GM23338 (cell line): Measurements from ENCODE around the gene CCDC170. TPM values are rescaled to one million over a fixed set of nuclear protein-coding genes. Genes with fewer than 3 reads are reported as not detected.

Source experiments
- ATAC-seq: fragments of 200-7000 bp; cut with Tn5 transposase; 3 replicates; pipeline ENCODE4 v1.9.1; 2020
- DNase-seq: peaks from one replicate; pipeline ENCODE4 v3.0.0-alpha.2; 2015; ENCODE audit warnings: low spot score
- H2AFZ ChIP-seq: fragments of 200-600 bp; sonication (generic); 2 replicates; pipeline ENCODE4 v1.8.0; 2016; ENCODE audit warnings: antibody characterized with exemption, mild to moderate bottlenecking, moderate library complexity
- H3F3A ChIP-seq: fragments of 200-600 bp; sonication (generic); replicated peaks from 2 replicates; pipeline ENCODE4 v1.8.0; 2017; ENCODE audit warnings: antibody characterized with exemption, mixed run types, low read depth
- H3K27ac ChIP-seq: fragments of 200-600 bp; sonication (generic); 2 replicates; pipeline ENCODE4 v1.6.1; 2016; ENCODE audit warnings: low read depth
- H3K27me3 ChIP-seq: fragments of 200-600 bp; sonication (generic); 2 replicates; pipeline ENCODE4 v1.8.0; 2016; ENCODE audit warnings: mild to moderate bottlenecking, mixed run types, moderate library complexity; ENCODE audit not compliant: insufficient read depth
- H3K36me3 ChIP-seq: fragments of 200-600 bp; sonication (generic); 2 replicates; pipeline ENCODE4 v1.8.0; 2016; ENCODE audit warnings: mild to moderate bottlenecking; ENCODE audit not compliant: insufficient read depth
- H3K4me1 ChIP-seq: fragments of 200-600 bp; sonication (generic); 2 replicates; pipeline ENCODE4 v1.8.0; 2016; ENCODE audit warnings: mild to moderate bottlenecking, moderate library complexity; ENCODE audit not compliant: insufficient read depth
- H3K4me2 ChIP-seq: fragments of 200-600 bp; sonication (generic); 2 replicates; pipeline ENCODE4 v1.7.1; 2017; ENCODE audit warnings: mixed run types
- H3K4me3 ChIP-seq: fragments of 200-600 bp; sonication (generic); 2 replicates; pipeline ENCODE4 v1.6.1; 2016; ENCODE audit warnings: mixed run types
- H3K79me2 ChIP-seq: fragments of 200-600 bp; sonication (generic); replicated peaks from 2 replicates; pipeline ENCODE4 v1.8.0; 2017; ENCODE audit warnings: mild to moderate bottlenecking; ENCODE audit not compliant: insufficient read depth
- H3K9me2 ChIP-seq: fragments of 200-600 bp; sonication (generic); 2 replicates; pipeline ENCODE4 v1.8.0; 2017; ENCODE audit not compliant: insufficient read depth
- H4K20me1 ChIP-seq: fragments of 200-600 bp; sonication (generic); replicated peaks from 2 replicates; pipeline ENCODE4 v1.8.0; 2017; ENCODE audit warnings: mild to moderate bottlenecking; ENCODE audit not compliant: insufficient read depth
- H3K27ac Mint-ChIP-seq: 2 replicates; pipeline ENCODE4 v1.8.0; 2020; ENCODE audit warnings: inconsistent platforms, mild to moderate bottlenecking, moderate library complexity, mixed read lengths
- H3K27me3 Mint-ChIP-seq: 3 replicates; pipeline ENCODE4 v1.8.0; 2022; ENCODE audit warnings: low read depth, mild to moderate bottlenecking, moderate library complexity, mixed read lengths, inconsistent platforms; ENCODE audit not compliant: insufficient read depth, poor library complexity
- H3K36me3 Mint-ChIP-seq: 3 replicates; pipeline ENCODE4 v1.8.0; 2021; ENCODE audit warnings: low read depth, mild to moderate bottlenecking, inconsistent platforms, moderate library complexity, mixed read lengths
- H3K4me1 Mint-ChIP-seq: 3 replicates; pipeline ENCODE4 v1.8.0; 2020; ENCODE audit warnings: mild to moderate bottlenecking, inconsistent platforms, mixed read lengths
- H3K4me3 Mint-ChIP-seq: 3 replicates; pipeline ENCODE4 v1.8.0; 2021; ENCODE audit warnings: moderate library complexity, mild to moderate bottlenecking, inconsistent platforms, mixed read lengths
- H3K9me3 Mint-ChIP-seq: 3 replicates; pipeline ENCODE4 v1.8.0; 2020; ENCODE audit warnings: moderate library complexity, mild to moderate bottlenecking, inconsistent platforms, mixed read lengths
- CTCF ChIP-seq, 2 experiments: fragments of 200-600 bp in 1 of 2; sonication (generic) in 1 of 2; conservative IDR thresholded peaks; 2 replicates each; pipeline versions ENCODE4 v1.5.1 to v1.6.1; 2016 to 2017; ENCODE audit warnings: antibody characterized with exemption in 2 of 2, low read depth in 2 of 2, mild to moderate bottlenecking in 2 of 2, moderate library complexity in 1 of 2
- ZNF462 ChIP-seq: fragments of 250-450 bp; sonication (Bioruptor Pico); IDR thresholded peaks from 2 replicates; pipeline ENCODE4 v1.5.0; 2020; ENCODE audit warnings: mild to moderate bottlenecking, moderate library complexity
- polyA plus RNA-seq: library from polyadenylated mRNA; unstranded; fragments of >200 nt; fragmentation: Nextera tagmentation; extraction: Ambion mirVana; gene quantifications from 2 replicates; pipeline ENCODE4 v1.2.1, GENCODE V29; 2016
- total RNA-seq: library from RNA; depleted of rRNA; stranded (reverse); fragments of >200 nt; shearing (Covaris generic); gene quantifications from 2 replicates; pipeline ENCODE4 v1.2.3, GENCODE V29; 2014

CCDC170 gene
- total and polyA plus RNA-seq, 2 experiments from 2014 or later = 0.18 TPM; not detected in 1

GRCh38 chr6:151475653-151476523 is 17.9 kb upstream of the CCDC170 start:
- H3K4me3 Mint-ChIP-seq = no peak overlapping the region
- no peak overlapping the region for H2AFZ ChIP-seq

More at GRCh38 chr6:151475653-151476523, 17.9 kb upstream of the CCDC170 start:
- no peaks in the 10 kb centered on the region for H3K79me2 ChIP-seq
- H3K4me2 ChIP-seq = no peak overlapping the region
- H3K4me3 ChIP-seq = no peak overlapping the region
- no peaks in the 10 kb centered on the region for H3K36me3 ChIP-seq
- H3K27me3 ChIP-seq = no peaks in the 10 kb centered on the region
- peak; percentile 87 for ATAC-seq
- no peaks in the 10 kb centered on the region for H4K20me1 ChIP-seq
- TF ChIP-seq CTCF (conservative IDR thresholded peaks at IDR 0.05; ENCODE audit: low read depth in 2 of 2) (peak; percentile 65 to 96), ZNF462 (no peak)
- H3F3A ChIP-seq = no peaks in the 10 kb centered on the region
- 0 out of 2 replicates have a peak, but pooled peaks cover 8% of the 10 kb centered on the region for H3K9me2 ChIP-seq
- DNase-seq = peak; percentile 86
- Mint-ChIP-seq H3K36me3 (no peaks in the 10 kb centered on the region), H3K27me3 (peaks cover 4% of the 10 kb centered on the region), H3K9me3 (no peaks in the 10 kb centered on the region), H3K4me1 (peaks cover 8% of the 10 kb centered on the region; the same call in 2 of the 3 replicates), H3K27ac (peak overlapping the region; percentile 78; the same call in 1 of the 2 replicates)
- H3K27ac ChIP-seq = no peak overlapping the region
- no peaks in the 10 kb centered on the region for H3K4me1 ChIP-seq
